Ascending aorta (tissue), 2 donors: Measurements from ENCODE around the gene ARID1B. TPM values are rescaled to one million over a fixed set of nuclear protein-coding genes. Genes with fewer than 3 reads are reported as not detected.

Source experiments
- DNase-seq, 2 donors: peaks; one replicate each; pipeline ENCODE4 v3.0.0-alpha.2; 2019; ENCODE audit warnings: low spot score in 2 of 2
- H3K27ac ChIP-seq, 2 donors: fragments of 200-600 bp; sonication (generic); one replicate each; pipeline ENCODE4 v1.5.1; 2016 to 2017; ENCODE audit warnings: mild to moderate bottlenecking in 1 of 2
- H3K27me3 ChIP-seq: fragments of 200-600 bp; sonication (generic); one replicate; pipeline ENCODE4 v1.5.1; 2017
- H3K36me3 ChIP-seq, 2 donors: fragments of 200-600 bp; sonication (generic); one replicate each; pipeline ENCODE4 v1.5.1; 2016
- H3K4me1 ChIP-seq, 2 donors: fragments of 200-600 bp; sonication (generic); one replicate each; pipeline ENCODE4 v1.5.1; 2016 to 2017; ENCODE audit warnings: mild to moderate bottlenecking in 1 of 2
- H3K4me3 ChIP-seq, 2 donors: fragments of 200-600 bp; sonication (generic); one replicate each; pipeline ENCODE4 v1.5.1; 2016 to 2017; ENCODE audit warnings: mild to moderate bottlenecking in 1 of 2
- H3K9me3 ChIP-seq, 2 donors: fragments of 200-600 bp; sonication (generic); one replicate each; pipeline ENCODE4 v1.5.1; 2016
- intact Hi-C: fragments of 100-400 bp; cut with DNase I; formaldehyde crosslinking; loops from one replicate; pipeline ENCODE4 v1.15.1; 2023
- total RNA-seq: library from RNA; depleted of rRNA; stranded (reverse); fragments of >200 nt; gene quantifications from one replicate; pipeline ENCODE4 v1.1.0, GENCODE V29; 2016
- TF ChIP-seq, protein P1 (sequence below), 3 experiments: fragments of 200-600 bp in 2 of 3; fragments of 450-650 bp in 1 of 3; sonication (generic) in 2 of 3; IDR thresholded peaks; one replicate each; pipeline ENCODE4 v1.5.1; 2016 to 2019; ENCODE audit warnings: antibody characterized with exemption in 3 of 3, mild to moderate bottlenecking in 1 of 3, moderate library complexity in 1 of 3

Gene ARID1B
- total RNA-seq, 1 donor from 2014 or later = 97.9 TPM

DNA sequence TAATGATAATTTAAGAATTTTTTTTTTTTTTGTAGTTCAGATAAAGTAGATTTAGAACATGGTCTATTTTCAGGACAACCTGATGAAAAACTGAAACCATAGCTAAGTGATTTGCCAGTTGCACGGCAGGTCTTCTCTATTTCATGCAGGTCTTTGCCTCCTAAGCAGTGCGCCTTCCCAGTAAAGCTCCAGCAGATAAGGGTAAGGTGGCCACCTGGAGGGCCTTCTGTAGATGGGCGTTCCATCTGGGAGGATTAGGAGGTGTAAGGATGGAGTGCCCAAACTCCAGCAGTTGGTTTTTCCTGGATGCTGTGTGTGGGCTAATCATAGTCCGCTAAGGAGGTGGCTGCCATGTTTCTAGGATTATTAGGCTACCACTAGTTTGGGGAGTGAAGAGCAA is 107.1 kb downstream of the ARID1B start:
- no peak overlapping the region for H3K4me3 ChIP-seq
- intact Hi-C loops = no loop called here
- no peaks in the 10 kb centered on the region for H3K27me3 ChIP-seq
- H3K27ac ChIP-seq = no peak overlapping the region
- no peaks in the 10 kb centered on the region for H3K36me3 ChIP-seq
- peaks cover 0 to 30% of the 10 kb centered on the region in 2 donors for H3K4me1 ChIP-seq
- no peaks in the 10 kb centered on the region for H3K9me3 ChIP-seq
- no peak for DNase-seq
- TF ChIP-seq, protein P1, sequence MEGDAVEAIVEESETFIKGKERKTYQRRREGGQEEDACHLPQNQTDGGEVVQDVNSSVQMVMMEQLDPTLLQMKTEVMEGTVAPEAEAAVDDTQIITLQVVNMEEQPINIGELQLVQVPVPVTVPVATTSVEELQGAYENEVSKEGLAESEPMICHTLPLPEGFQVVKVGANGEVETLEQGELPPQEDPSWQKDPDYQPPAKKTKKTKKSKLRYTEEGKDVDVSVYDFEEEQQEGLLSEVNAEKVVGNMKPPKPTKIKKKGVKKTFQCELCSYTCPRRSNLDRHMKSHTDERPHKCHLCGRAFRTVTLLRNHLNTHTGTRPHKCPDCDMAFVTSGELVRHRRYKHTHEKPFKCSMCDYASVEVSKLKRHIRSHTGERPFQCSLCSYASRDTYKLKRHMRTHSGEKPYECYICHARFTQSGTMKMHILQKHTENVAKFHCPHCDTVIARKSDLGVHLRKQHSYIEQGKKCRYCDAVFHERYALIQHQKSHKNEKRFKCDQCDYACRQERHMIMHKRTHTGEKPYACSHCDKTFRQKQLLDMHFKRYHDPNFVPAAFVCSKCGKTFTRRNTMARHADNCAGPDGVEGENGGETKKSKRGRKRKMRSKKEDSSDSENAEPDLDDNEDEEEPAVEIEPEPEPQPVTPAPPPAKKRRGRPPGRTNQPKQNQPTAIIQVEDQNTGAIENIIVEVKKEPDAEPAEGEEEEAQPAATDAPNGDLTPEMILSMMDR (IDR thresholded peaks at IDR 0.05) = no peak

DNA sequence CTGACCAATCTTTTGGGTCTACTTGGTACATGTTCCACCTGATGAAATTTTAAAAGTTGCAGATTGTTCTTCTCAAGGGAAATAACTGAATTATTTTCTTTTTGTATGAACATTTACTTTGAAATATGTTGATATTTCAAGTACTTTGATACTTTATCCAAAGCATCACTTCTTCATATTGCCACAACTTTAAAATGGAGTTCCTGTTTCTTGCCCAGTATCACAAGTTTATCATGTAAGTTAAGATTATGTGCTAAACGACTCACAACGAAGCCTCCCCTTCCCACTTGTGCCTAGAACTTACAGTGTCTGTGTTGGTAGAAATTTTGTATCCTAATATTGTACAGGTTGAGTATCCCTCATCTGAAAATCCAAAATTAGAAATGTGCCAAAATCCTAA is 108.4 kb downstream of the ARID1B start:
- Histone ChIP-seq H3K27ac (no peak overlapping the region), H3K27me3 (no peaks in the 10 kb centered on the region), H3K9me3 (no peaks in the 10 kb centered on the region), H3K36me3 (no peaks in the 10 kb centered on the region), H3K4me1 (peaks cover 0 to 28% of the 10 kb centered on the region in 2 donors), H3K4me3 (no peak overlapping the region)
- intact Hi-C loops = no loop called here
- TF ChIP-seq, protein P1 (IDR thresholded peaks at IDR 0.05) = no peak
- DNase-seq = no peak

DNA sequence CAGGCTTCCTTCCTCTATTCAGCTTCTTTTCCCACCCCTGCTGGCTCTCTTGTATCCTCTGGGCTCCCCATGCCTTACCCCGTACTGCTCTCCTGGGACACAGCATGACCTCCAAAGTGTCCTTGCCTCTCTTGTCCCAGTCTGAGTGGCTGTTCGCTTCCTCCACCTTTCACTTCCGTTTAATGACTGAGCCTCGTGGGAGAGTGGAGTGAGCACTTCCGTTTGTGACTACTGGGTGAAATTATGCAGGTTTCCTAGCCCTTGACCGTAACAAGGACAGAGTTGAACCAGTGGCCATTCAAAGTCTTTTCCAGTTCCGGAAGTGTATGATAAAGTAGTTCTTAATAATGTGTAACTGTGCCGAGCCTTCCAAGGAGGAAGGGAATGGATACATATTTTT is 109.2 kb downstream of the ARID1B start:
- TF ChIP-seq, protein P1 (IDR thresholded peaks at IDR 0.05) = no peak
- Histone ChIP-seq H3K27me3 (no peaks in the 10 kb centered on the region), H3K9me3 (no peaks in the 10 kb centered on the region), H3K4me1 (peaks cover 0 to 32% of the 10 kb centered on the region in 2 donors), H3K4me3 (no peak overlapping the region), H3K36me3 (no peaks in the 10 kb centered on the region), H3K27ac (no peak overlapping the region)
- intact Hi-C loops = no loop called here
- DNase-seq = no peak

DNA sequence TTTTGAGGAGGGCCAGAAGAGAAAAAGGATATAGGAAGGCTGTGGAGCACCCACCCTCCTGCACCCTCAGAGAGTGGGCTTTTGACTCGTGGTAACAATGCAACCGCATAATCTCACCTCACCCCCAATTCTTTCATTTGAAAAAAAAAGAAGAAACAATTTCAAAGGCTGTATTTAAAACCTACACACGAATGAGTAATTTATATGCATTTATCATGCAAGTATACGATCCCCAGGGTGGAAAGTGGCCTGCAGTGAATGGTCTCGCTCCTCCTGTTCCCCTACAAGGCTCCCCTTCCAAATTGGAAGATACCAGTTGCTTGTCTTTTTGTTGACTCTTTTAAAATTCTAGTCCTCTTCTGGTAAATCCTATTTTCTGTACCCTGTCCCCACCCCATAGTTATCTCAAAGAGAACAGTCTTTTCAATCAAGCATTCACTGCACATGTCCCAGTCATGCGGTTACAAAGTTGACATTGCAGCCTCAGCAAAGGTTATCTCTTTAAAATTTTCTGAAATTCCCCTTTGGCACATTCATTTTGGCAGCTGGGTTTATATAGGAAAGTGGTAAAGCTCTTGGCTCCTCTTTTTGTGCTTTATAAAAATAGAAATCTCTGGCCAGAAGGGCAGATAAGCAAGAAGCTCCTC is 110.6 kb downstream of the ARID1B start:
- no peak for DNase-seq
- intact Hi-C loops = no loop called here
- no peaks in the 10 kb centered on the region for H3K36me3 ChIP-seq
- no peaks in the 10 kb centered on the region for H3K27me3 ChIP-seq
- no peak overlapping the region for H3K4me3 ChIP-seq
- no peak overlapping the region for H3K27ac ChIP-seq
- peaks cover 0 to 32% of the 10 kb centered on the region in 2 donors for H3K4me1 ChIP-seq
- TF ChIP-seq, protein P1 (IDR thresholded peaks at IDR 0.05) = no peak
- H3K9me3 ChIP-seq = no peaks in the 10 kb centered on the region

DNA sequence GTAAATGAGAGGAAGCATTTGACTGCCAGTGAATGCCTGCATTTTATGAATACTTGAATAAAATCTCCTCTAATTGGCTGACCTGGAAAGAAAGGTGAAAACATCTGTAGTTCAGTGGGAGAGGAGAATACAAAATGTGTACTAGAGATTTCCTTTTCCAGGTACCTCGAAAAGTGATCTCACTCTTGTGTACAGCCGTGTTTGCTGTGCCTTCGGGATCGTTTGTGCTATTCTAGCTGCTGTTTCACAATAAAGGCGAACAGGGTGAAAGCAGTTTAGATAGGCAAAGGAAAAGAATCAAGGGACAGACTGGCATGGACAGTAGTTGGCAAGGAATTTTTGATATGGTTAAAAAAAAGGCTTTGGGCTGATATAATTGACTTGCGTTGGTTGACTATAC is 112.3 kb downstream of the ARID1B start:
- no peaks in the 10 kb centered on the region for H3K36me3 ChIP-seq
- H3K9me3 ChIP-seq = no peaks in the 10 kb centered on the region
- no peak overlapping the region for H3K27ac ChIP-seq
- DNase-seq = no peak
- peaks cover 0 to 24% of the 10 kb centered on the region in 2 donors for H3K4me1 ChIP-seq
- H3K4me3 ChIP-seq = no peak overlapping the region
- TF ChIP-seq, protein P1 (IDR thresholded peaks at IDR 0.05) = no peak
- intact Hi-C loops = no loop called here
- no peaks in the 10 kb centered on the region for H3K27me3 ChIP-seq

DNA sequence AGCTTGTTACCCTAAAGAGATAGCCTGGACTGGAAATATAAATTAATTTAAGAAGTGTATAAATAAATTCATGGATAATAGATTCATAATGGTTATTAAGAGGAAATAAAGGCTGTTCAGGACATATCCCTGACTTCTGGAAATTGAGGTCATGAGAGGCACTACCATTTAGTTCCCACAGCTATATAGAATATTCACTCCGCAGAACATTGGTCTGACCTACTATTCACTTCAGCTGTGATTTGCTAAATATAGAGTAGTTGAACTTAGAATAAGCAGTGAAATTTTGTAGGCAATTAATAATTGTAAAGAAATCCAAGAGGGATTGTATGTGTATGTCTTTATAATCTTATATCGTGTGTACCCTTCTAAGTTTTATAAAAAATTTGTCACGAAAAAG is 112.8 kb downstream of the ARID1B start:
- H3K4me3 ChIP-seq = no peak overlapping the region
- TF ChIP-seq, protein P1 (IDR thresholded peaks at IDR 0.05) = no peak
- no peaks in the 10 kb centered on the region for H3K27me3 ChIP-seq
- no peaks in the 10 kb centered on the region for H3K36me3 ChIP-seq
- DNase-seq = no peak
- intact Hi-C loops = no loop called here
- no peaks in the 10 kb centered on the region for H3K9me3 ChIP-seq
- no peak overlapping the region for H3K27ac ChIP-seq
- H3K4me1 ChIP-seq = peaks cover 0 to 24% of the 10 kb centered on the region in 2 donors
